MG63 (cell line): ENCODE measurements around the gene STAT5A. TPM values are rescaled to one million over a fixed set of nuclear protein-coding genes. Genes with fewer than 3 reads are reported as not detected.
"Not testable (repeated sequence)": the region's sequence is repeated elsewhere in the genome, so short reads cannot be mapped to it uniquely, and the experiment has no call there.

Experiments used
- DNase-seq: peaks from one replicate; pipeline ENCODE4 v3.0.0-alpha.2; 2020
- H3K27me3 ChIP-seq: fragments of 250-450 bp; sonication (Bioruptor Pico); 2 replicates; pipeline ENCODE4 v1.5.1; 2020; ENCODE audit warnings: mild to moderate bottlenecking, moderate library complexity
- H3K36me3 ChIP-seq: fragments of 250-450 bp; sonication (Bioruptor Pico); 2 replicates; pipeline ENCODE4 v1.5.1; 2020; ENCODE audit warnings: mild to moderate bottlenecking, moderate library complexity
- H3K4me3 ChIP-seq: fragments of 250-450 bp; sonication (Bioruptor Pico); 2 replicates; pipeline ENCODE4 v1.5.1; 2020; ENCODE audit warnings: mild to moderate bottlenecking, moderate library complexity
- H3K9me3 ChIP-seq: fragments of 250-450 bp; sonication (Bioruptor Pico); 2 replicates; pipeline ENCODE4 v1.5.1; 2020; ENCODE audit warnings: mild to moderate bottlenecking, moderate library complexity
- total RNA-seq: library from RNA; depleted of rRNA; stranded (reverse); fragments of >200 nt; shearing (Covaris generic); gene quantifications from 2 replicates; pipeline ENCODE4 v1.2.3, GENCODE V29; 2014; ENCODE audit warnings: low replicate concordance; rRNA removed

The STAT5A gene
- total RNA-seq, 1 experiment from 2014 or later, result 23.0 TPM

DNA sequence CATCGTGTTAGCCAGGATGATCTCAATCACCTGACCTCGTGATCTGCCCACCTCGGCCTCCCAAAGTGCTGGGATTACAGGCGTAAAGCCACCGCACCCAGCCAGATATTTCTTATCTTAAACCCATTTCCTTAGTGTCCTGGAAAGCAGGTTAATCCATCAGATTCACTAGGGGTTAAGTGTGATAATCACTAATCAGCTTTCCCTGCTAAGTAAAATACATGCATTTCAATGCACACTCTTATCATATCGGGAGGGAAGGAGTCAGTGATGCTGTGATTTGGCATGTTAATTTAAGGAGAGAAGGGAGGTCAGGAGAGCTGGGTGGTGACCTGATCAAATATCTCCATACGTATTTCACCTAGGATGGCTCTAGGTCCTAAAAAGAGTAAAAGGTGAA lies 70.8 kb downstream of the STAT5A start:
- Histone ChIP-seq H3K36me3 (peaks cover 17% of the 10 kb centered on the region), H3K4me3 (no peak overlapping the region), H3K27me3 (no peaks in the 10 kb centered on the region), H3K9me3 (no peaks in the 10 kb centered on the region; the same call in 1 of the 2 replicates)
- no peak for DNase-seq

DNA sequence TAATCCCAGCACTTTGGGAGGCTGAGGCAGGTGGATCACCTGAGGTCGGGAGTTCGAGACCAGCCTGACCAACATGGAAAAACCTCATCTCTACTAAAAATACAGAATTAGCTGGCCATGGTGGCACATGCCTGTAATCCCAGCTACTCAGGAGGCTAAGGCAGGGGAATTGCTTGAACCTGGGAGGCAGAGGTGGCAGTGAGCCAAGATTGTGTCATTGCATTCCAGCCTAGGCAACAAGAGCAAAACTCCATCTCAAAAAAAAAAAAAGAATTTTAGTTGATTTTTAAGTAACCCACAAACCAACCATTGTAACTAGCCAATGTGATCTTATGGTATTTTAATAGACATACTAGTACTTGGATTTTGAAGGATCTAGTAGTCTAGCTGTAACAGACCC lies 72.1 kb downstream of the STAT5A start:
- not testable (repeated sequence) for H3K4me3 ChIP-seq, H3K27me3 ChIP-seq
- DNase-seq, result peak; percentile 45

More for the DNA sequence above, 72.1 kb downstream of the STAT5A start:
- peaks cover 23% of the 10 kb centered on the region for H3K36me3 ChIP-seq
- not testable (repeated sequence) for H3K9me3 ChIP-seq

Other genes starting within 250 kb of the STAT5A start
- gene C17orf113, start 237.9 kb upstream of the STAT5A start, total RNA-seq, result 0.05 TPM in 1 of 2 replicates, not detected in the other
- gene ZNF385C, start 190.0 kb upstream of the STAT5A start, total RNA-seq, result not detected in 2 replicates
- gene DHX58, start 175.8 kb upstream of the STAT5A start, total RNA-seq, result 1.0 and 3.2 TPM in 2 replicates
- 30.5 and 47.4 TPM in 2 replicates for gene KAT2A, start 167.1 kb upstream of the STAT5A start, total RNA-seq
- not detected in 2 replicates for gene HSPB9, start 165.7 kb upstream of the STAT5A start, total RNA-seq
- gene RAB5C, start 133.5 kb upstream of the STAT5A start, total RNA-seq, result 125 and 198 TPM in 2 replicates
- 0.46 TPM in 1 of 2 replicates, not detected in the other for gene KCNH4, start 107.4 kb upstream of the STAT5A start, total RNA-seq
- not detected in 2 replicates for gene HCRT, start 103.0 kb upstream of the STAT5A start, total RNA-seq
- 6.0 and 8.9 TPM in 2 replicates for gene GHDC, start 94.0 kb upstream of the STAT5A start, total RNA-seq
- 13.7 and 24.3 TPM in 2 replicates for gene STAT5B, start 12.1 kb upstream of the STAT5A start, total RNA-seq
- 59.9 and 66.2 TPM in 2 replicates for gene STAT3, start 99.9 kb downstream of the STAT5A start, total RNA-seq
- 799 and 958 TPM in 2 replicates for gene CAVIN1, start 134.8 kb downstream of the STAT5A start, total RNA-seq
- gene ATP6V0A1, start 170.4 kb downstream of the STAT5A start, total RNA-seq, result 15.9 and 28.0 TPM in 2 replicates
- gene NAGLU, start 247.7 kb downstream of the STAT5A start, total RNA-seq, result 18.5 and 46.4 TPM in 2 replicates